Fibroblast of lung (primary cell): ENCODE measurements around the gene CDC42EP3.

Experiments used
- EZH2 ChIP-seq: IDR thresholded peaks from 2 replicates; pipeline ENCODE4 v1.5.1; 2012; ENCODE audit warnings: low read length, control low read depth, mild to moderate bottlenecking; ENCODE audit errors: missing control alignments
- TF ChIP-seq, protein P1 (sequence below), 2 donors: IDR thresholded peaks in 1 of 2; conservative IDR thresholded peaks in 1 of 2; 1 replicate in 1 of 2; 2 replicates in 1 of 2; pipeline ENCODE4 v1.5.1; 2011 to 2012; ENCODE audit warnings: low read length in 2 of 2, control low read depth in 1 of 2, inconsistent platforms in 1 of 2, low read depth in 1 of 2, mild to moderate bottlenecking in 1 of 2

DNA sequence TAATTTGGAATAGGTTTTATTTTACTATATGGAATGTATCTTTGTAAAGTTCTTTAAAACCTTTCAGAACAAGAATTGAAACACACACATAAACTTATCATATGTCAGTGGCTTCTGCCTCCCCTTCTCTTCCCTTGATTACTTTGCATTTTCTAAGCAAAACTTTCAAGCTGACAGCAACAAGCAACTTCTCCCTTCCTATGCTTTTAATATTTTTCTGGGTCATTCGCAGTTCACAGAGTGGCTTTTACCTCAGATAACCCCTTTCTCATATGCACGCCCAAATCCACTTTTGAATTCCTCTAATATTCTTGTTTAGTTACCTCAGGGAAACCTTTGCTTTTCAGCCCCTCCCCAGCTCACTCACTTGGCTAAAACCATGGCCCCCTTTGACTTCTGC, 36.7 kb upstream of the CDC42EP3 start:
- TF ChIP-seq, protein P1, sequence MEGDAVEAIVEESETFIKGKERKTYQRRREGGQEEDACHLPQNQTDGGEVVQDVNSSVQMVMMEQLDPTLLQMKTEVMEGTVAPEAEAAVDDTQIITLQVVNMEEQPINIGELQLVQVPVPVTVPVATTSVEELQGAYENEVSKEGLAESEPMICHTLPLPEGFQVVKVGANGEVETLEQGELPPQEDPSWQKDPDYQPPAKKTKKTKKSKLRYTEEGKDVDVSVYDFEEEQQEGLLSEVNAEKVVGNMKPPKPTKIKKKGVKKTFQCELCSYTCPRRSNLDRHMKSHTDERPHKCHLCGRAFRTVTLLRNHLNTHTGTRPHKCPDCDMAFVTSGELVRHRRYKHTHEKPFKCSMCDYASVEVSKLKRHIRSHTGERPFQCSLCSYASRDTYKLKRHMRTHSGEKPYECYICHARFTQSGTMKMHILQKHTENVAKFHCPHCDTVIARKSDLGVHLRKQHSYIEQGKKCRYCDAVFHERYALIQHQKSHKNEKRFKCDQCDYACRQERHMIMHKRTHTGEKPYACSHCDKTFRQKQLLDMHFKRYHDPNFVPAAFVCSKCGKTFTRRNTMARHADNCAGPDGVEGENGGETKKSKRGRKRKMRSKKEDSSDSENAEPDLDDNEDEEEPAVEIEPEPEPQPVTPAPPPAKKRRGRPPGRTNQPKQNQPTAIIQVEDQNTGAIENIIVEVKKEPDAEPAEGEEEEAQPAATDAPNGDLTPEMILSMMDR (conservative IDR thresholded peaks at IDR 0.05 in 1 of 2, IDR thresholded peaks at IDR 0.05 in 1 of 2; ENCODE audit: low read depth in 1 of 2, low read length in 2 of 2) = no peak
- TF ChIP-seq EZH2 = no peak
